ENCODE measurements around the gene CARD10. TPM values are rescaled to one million over a fixed set of nuclear protein-coding genes. Genes with fewer than 3 reads are reported as not detected.
"Not testable (repeated sequence)": the region's sequence is repeated elsewhere in the genome, so short reads cannot be mapped to it uniquely, and the experiment has no call there.

The CARD10 gene
- polyA plus RNA-seq, 12 donors, result 9.2 to 26.6 (median 11.4) TPM; not detected in 1

- no peak for DNase-seq
These were observed 49.7 kb downstream of the CARD10 start for GRCh38 chr22:37469416-37470086.

GRCh38 chr22:37468201-37468695, 51.0 kb downstream of the CARD10 start:
- DNase-seq, result not testable (repeated sequence)

GRCh38 chr22:37467391-37467955, 51.7 kb downstream of the CARD10 start:
- no peak for DNase-seq

GRCh38 chr22:37464181-37464580, 55.0 kb downstream of the CARD10 start:
- peak; percentile 47 for DNase-seq

- DNase-seq, result peak; percentile 35
These were observed 56.2 kb downstream of the CARD10 start for GRCh38 chr22:37462983-37463382.

GRCh38 chr22:37462436-37462835, 56.8 kb downstream of the CARD10 start:
- no peak for DNase-seq

- no peak for DNase-seq
These were observed 57.3 kb downstream of the CARD10 start for GRCh38 chr22:37461961-37462360.

GRCh38 chr22:37460684-37461083, 58.5 kb downstream of the CARD10 start:
- DNase-seq, result no peak

- no peak for DNase-seq
These were observed 60.0 kb downstream of the CARD10 start for GRCh38 chr22:37459206-37459605.

- DNase-seq, result peak; percentile 51
These were observed 61.9 kb downstream of the CARD10 start for GRCh38 chr22:37457093-37457893.

GRCh38 chr22:37456346-37456745, 62.9 kb downstream of the CARD10 start:
- no peak for DNase-seq

GRCh38 chr22:37455896-37456295, 63.3 kb downstream of the CARD10 start:
- no peak for DNase-seq

GRCh38 chr22:37454857-37455686, 64.1 kb downstream of the CARD10 start:
- DNase-seq, result no peak

- DNase-seq, result no peak
These were observed 65.5 kb downstream of the CARD10 start for GRCh38 chr22:37453696-37454095.

- DNase-seq, result no peak
These were observed 68.0 kb downstream of the CARD10 start for GRCh38 chr22:37451218-37451617.

GRCh38 chr22:37449331-37450001, 69.7 kb downstream of the CARD10 start:
- DNase-seq, result no peak

GRCh38 chr22:37448516-37449127, 70.6 kb downstream of the CARD10 start:
- no peak for DNase-seq

- no peak for DNase-seq
These were observed 73.7 kb downstream of the CARD10 start for GRCh38 chr22:37445501-37445900.

GRCh38 chr22:37443977-37444376, 75.2 kb downstream of the CARD10 start:
- no peak for DNase-seq

- DNase-seq, result no peak
These were observed 76.1 kb downstream of the CARD10 start for GRCh38 chr22:37443086-37443485.

GRCh38 chr22:37442537-37442936, 76.7 kb downstream of the CARD10 start:
- DNase-seq, result no peak
